K562 (cell line): ENCODE results near the gene MEF2B. TPM values are rescaled to one million over a fixed set of nuclear protein-coding genes. Genes with fewer than 3 reads are reported as not detected.
A peak's percentile ranks its signal among the peaks of the same experiment; 100 is the strongest.

Experiments
- ATF1 ChIP-seq, 2 experiments: fragments of 450-650 bp in 1 of 2; IDR thresholded peaks; 2 replicates each; pipeline ENCODE4 v1.6.1; 2016; ENCODE audit warnings: missing compliant biosample characterization in 1 of 2, missing genetic modification characterization in 1 of 2
- C11orf30 ChIP-seq: fragments of 450-650 bp; IDR thresholded peaks from 2 replicates; pipeline ENCODE4 v1.6.1; 2016; ENCODE audit warnings: low read depth, mild to moderate bottlenecking
- CBFB ChIP-seq: sonication (generic); formaldehyde crosslinking; IDR thresholded peaks from 2 replicates; pipeline ENCODE4 v1.4.0; 2020; ENCODE audit warnings: mild to moderate bottlenecking, missing genetic modification reagents
- CBX1 ChIP-seq: sonication (generic); IDR thresholded peaks from 2 replicates; pipeline ENCODE4 v1.6.1; 2016; ENCODE audit warnings: antibody characterized with exemption, low read depth, mild to moderate bottlenecking
- CREB1 ChIP-seq, 2 experiments: sonication (generic) in 1 of 2; formaldehyde crosslinking in 1 of 2; IDR thresholded peaks; 2 replicates each; pipeline versions ENCODE4 v1.6.1 to v1.8.0; 2012 to 2022; ENCODE audit warnings: inconsistent platforms in 1 of 2, mild to moderate bottlenecking in 1 of 2, missing genetic modification reagents in 1 of 2, moderate library complexity in 1 of 2
- GABPB2 ChIP-seq: fragments of 250-450 bp; sonication (Bioruptor Pico); conservative IDR thresholded peaks from 2 replicates; pipeline ENCODE4 v1.5.1; 2021; ENCODE audit warnings: mild to moderate bottlenecking
- GTF2A2 ChIP-seq: IDR thresholded peaks from 2 replicates; pipeline ENCODE4 v1.6.1; 2016; ENCODE audit warnings: mild to moderate bottlenecking, missing genetic modification characterization, missing compliant biosample characterization
- HEY1 ChIP-seq: fragments of 250-450 bp; sonication (Bioruptor Pico); IDR thresholded peaks from 2 replicates; pipeline ENCODE4 v1.5.0; 2020; ENCODE audit warnings: mild to moderate bottlenecking, moderate library complexity, borderline replicate concordance
- KDM2B ChIP-seq: fragments of 250-450 bp; sonication (Bioruptor Pico); IDR thresholded peaks from 2 replicates; pipeline ENCODE4 v1.8.0; 2021; ENCODE audit warnings: mild to moderate bottlenecking, moderate library complexity
- LCOR ChIP-seq: sonication (generic); formaldehyde crosslinking; IDR thresholded peaks from 2 replicates; pipeline ENCODE4 v1.8.0; 2022; ENCODE audit warnings: mild to moderate bottlenecking, missing genetic modification reagents
- NFATC3 ChIP-seq: fragments of 450-650 bp; IDR thresholded peaks from 2 replicates; pipeline ENCODE4 v1.6.1; 2017; ENCODE audit warnings: mild to moderate bottlenecking
- NFXL1 ChIP-seq: fragments of 450-650 bp; formaldehyde crosslinking; IDR thresholded peaks from 2 replicates; pipeline ENCODE4 v1.4.0; 2021; ENCODE audit warnings: mild to moderate bottlenecking
- POU5F1 ChIP-seq: fragments of 150-350 bp; IDR thresholded peaks from 2 replicates; pipeline ENCODE4 v1.6.1; 2014; ENCODE audit warnings: borderline replicate concordance, low read length, low read depth, mild to moderate bottlenecking; ENCODE audit not compliant: partially characterized antibody
- SREBF2 ChIP-seq: sonication (generic); formaldehyde crosslinking; IDR thresholded peaks from 2 replicates; pipeline ENCODE4 v1.4.0; 2020; ENCODE audit warnings: mild to moderate bottlenecking, missing genetic modification reagents
- TOE1 ChIP-seq, 2 experiments: fragments of 450-650 bp in 1 of 2; sonication (generic) in 1 of 2; formaldehyde crosslinking in 1 of 2; IDR thresholded peaks; 2 replicates each; pipeline versions ENCODE4 v1.7.1 to v1.8.0; 2016 to 2022; ENCODE audit warnings: borderline replicate concordance in 2 of 2, mild to moderate bottlenecking in 2 of 2, antibody characterized with exemption in 1 of 2, inconsistent platforms in 1 of 2, low read depth in 1 of 2, missing genetic modification reagents in 1 of 2, moderate library complexity in 1 of 2
- WHSC1 ChIP-seq: IDR thresholded peaks from one replicate; pipeline ENCODE4 v1.6.1; 2012; ENCODE audit warnings: low read length, control low read depth, inconsistent platforms
- XRCC5 ChIP-seq: fragments of 200-400 bp; formaldehyde crosslinking; IDR thresholded peaks from 2 replicates; pipeline ENCODE4 v1.6.1; 2017; ENCODE audit warnings: low read depth, mild to moderate bottlenecking, low read length
- ZFP36 ChIP-seq: fragments of 150-350 bp; IDR thresholded peaks from 2 replicates; pipeline ENCODE4 v1.6.1; 2018; ENCODE audit warnings: low read length, low read depth; ENCODE audit not compliant: partially characterized antibody
- ZNF143 ChIP-seq: sonication (generic); formaldehyde crosslinking; IDR thresholded peaks from 2 replicates; pipeline ENCODE4 v1.9.0; 2022; ENCODE audit warnings: mild to moderate bottlenecking, missing genetic modification reagents
- ZNF584 ChIP-seq: fragments of 200-800 bp; sonication (Bioruptor generic); IDR thresholded peaks from 2 replicates; pipeline ENCODE4 v1.6.1; 2016; ENCODE audit warnings: low read depth, mild to moderate bottlenecking, missing genetic modification characterization, missing compliant biosample characterization
- ZNF76 ChIP-seq: fragments of 250-450 bp; sonication (Bioruptor Pico); IDR thresholded peaks from 2 replicates; pipeline ENCODE4 v1.4.0; 2020; ENCODE audit warnings: mild to moderate bottlenecking, moderate library complexity, borderline replicate concordance
- ZNF764 ChIP-seq: fragments of 250-450 bp; sonication (Bioruptor Pico); IDR thresholded peaks from 2 replicates; pipeline ENCODE4 v1.4.0; 2020; ENCODE audit warnings: low read depth, mild to moderate bottlenecking, moderate library complexity
- polyA plus RNA-seq, 8 experiments: library from polyadenylated mRNA; depleted of rRNA in 4 of 8; stranded (reverse) in 5 of 8; unstranded in 3 of 8; fragments of >200 nt; fragmentation: Nextera tagmentation in 2 of 8; fragmentation: Illumina TruSeq in 1 of 8; extraction: Ambion mirVana in 2 of 8; extraction: Trizol in 1 of 8; gene quantifications; 2 replicates each; pipeline versions ENCODE4 v1.2.1 to v1.2.3, GENCODE V29; 2011 to 2014; ENCODE audit warnings: inconsistent platforms in 1 of 8, missing spikeins in 1 of 8
- total RNA-seq, 7 experiments: library from RNA; depleted of rRNA in 6 of 7; stranded (reverse); fragments of >200 nt in 6 of 7; fragmentation: Illumina TruSeq in 2 of 7; extraction: Trizol in 2 of 7; gene quantifications; 2 replicates each; pipeline versions ENCODE4 v1.2.1 to v1.2.3, GENCODE V29; 2011 to 2021; ENCODE audit warnings: low replicate concordance in 1 of 7
- TF ChIP-seq, protein P1 (sequence below): fragments of 450-650 bp; formaldehyde crosslinking; IDR thresholded peaks from 2 replicates; pipeline ENCODE4 v1.4.0; 2020; ENCODE audit warnings: mild to moderate bottlenecking, mixed read lengths
- TF ChIP-seq, protein P2 (sequence below): sonication (generic); formaldehyde crosslinking; IDR thresholded peaks from 2 replicates; pipeline ENCODE4 v1.5.0; 2020; ENCODE audit warnings: missing genetic modification reagents
- TF ChIP-seq, protein P3 (sequence below): fragments of 250-450 bp; sonication (Bioruptor Pico); IDR thresholded peaks from 2 replicates; pipeline ENCODE4 v1.5.0; 2020; ENCODE audit warnings: mild to moderate bottlenecking, borderline replicate concordance

The MEF2B gene
- total and polyA plus RNA-seq, 9 of the 15 experiments (the other 6 are each of a cell fraction or from before 2014, with no cell fraction given), result 0.14 to 1.9 (median 0.71) TPM; not detected in 3

DNA sequence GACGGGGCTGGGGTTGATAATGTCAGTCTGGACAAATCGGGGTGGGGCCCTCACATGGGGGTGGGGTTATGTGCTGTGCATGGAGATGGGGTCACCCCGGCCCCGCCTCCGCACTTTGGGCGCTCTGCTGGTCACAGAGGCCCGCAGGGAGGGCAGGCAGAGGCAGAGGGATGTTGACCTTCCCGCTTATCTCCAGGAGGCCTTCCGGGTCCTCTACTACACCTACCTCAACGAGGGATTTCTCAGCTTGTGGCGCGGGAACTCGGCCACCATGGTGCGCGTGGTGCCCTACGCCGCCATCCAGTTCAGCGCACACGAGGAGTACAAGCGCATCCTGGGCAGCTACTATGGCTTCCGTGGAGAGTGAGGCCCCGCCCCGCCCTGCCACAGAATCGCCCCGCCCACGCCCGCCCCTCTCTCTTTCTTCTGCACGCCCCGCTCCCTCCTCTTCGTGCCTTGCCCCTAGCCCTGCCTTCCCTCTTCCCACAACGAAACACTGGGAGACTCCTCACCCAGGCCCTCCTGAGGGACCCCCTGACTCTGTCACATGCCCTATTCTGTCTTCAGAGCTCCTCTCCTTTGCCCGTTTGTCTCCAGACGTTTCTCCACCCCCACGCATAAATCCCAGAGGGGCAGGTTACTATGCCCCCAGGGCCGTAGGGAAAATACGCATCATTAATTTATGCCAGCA lies 64.6 kb downstream of the MEF2B start (continued):
- TF ChIP-seq CREB1 (IDR thresholded peaks at IDR 0.05) (no peak), CREB1 (CRISPR knock-in tag; IDR thresholded peaks at IDR 0.05) (peak; percentile 52; the same call in 1 of the 2 replicates), C11orf30 (no peak), POU5F1 (no peak), CBX1 (no peak), ZNF764 (CRISPR knock-in tag) (no peak), ZNF584 (CRISPR knock-in tag) (no peak), LCOR (CRISPR knock-in tag) (0 out of 2 replicates have a peak, but pooled peaks have one; percentile 57), CBFB (CRISPR knock-in tag) (no peak), GABPB2 (no peak), TOE1 (IDR thresholded peaks at IDR 0.05; ENCODE audit: borderline replicate concordance) (peak; percentile 37; the same call in 1 of the 2 replicates), TOE1 (CRISPR knock-in tag; IDR thresholded peaks at IDR 0.05; ENCODE audit: borderline replicate concordance, low read depth) (no peak), NFXL1 (no peak), HEY1 (CRISPR knock-in tag) (no peak), XRCC5 (no peak), ATF1 (CRISPR knock-in tag; IDR thresholded peaks at IDR 0.05) (no peak), ATF1 (tag; IDR thresholded peaks at IDR 0.05) (no peak), NFATC3 (no peak), KDM2B (no peak), SREBF2 (no peak), ZFP36 (no peak), ZNF143 (CRISPR knock-in tag) (no peak), GTF2A2 (no peak), WHSC1 (no peak), ZNF76 (CRISPR knock-in tag) (no peak)
- TF ChIP-seq, protein P1, sequence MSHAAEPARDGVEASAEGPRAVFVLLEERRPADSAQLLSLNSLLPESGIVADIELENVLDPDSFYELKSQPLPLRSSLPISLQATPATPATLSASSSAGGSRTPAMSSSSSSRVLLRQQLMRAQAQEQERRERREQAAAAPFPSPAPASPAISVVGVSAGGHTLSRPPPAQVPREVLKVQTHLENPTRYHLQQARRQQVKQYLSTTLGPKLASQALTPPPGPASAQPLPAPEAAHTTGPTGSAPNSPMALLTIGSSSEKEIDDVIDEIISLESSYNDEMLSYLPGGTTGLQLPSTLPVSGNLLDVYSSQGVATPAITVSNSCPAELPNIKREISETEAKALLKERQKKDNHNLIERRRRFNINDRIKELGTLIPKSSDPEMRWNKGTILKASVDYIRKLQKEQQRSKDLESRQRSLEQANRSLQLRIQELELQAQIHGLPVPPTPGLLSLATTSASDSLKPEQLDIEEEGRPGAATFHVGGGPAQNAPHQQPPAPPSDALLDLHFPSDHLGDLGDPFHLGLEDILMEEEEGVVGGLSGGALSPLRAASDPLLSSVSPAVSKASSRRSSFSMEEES, result no peak
- TF ChIP-seq, protein P2, sequence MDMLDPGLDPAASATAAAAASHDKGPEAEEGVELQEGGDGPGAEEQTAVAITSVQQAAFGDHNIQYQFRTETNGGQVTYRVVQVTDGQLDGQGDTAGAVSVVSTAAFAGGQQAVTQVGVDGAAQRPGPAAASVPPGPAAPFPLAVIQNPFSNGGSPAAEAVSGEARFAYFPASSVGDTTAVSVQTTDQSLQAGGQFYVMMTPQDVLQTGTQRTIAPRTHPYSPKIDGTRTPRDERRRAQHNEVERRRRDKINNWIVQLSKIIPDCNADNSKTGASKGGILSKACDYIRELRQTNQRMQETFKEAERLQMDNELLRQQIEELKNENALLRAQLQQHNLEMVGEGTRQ (CRISPR knock-in tag), result no peak
- TF ChIP-seq, protein P3, sequence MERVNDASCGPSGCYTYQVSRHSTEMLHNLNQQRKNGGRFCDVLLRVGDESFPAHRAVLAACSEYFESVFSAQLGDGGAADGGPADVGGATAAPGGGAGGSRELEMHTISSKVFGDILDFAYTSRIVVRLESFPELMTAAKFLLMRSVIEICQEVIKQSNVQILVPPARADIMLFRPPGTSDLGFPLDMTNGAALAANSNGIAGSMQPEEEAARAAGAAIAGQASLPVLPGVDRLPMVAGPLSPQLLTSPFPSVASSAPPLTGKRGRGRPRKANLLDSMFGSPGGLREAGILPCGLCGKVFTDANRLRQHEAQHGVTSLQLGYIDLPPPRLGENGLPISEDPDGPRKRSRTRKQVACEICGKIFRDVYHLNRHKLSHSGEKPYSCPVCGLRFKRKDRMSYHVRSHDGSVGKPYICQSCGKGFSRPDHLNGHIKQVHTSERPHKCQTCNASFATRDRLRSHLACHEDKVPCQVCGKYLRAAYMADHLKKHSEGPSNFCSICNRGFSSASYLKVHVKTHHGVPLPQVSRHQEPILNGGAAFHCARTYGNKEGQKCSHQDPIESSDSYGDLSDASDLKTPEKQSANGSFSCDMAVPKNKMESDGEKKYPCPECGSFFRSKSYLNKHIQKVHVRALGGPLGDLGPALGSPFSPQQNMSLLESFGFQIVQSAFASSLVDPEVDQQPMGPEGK (CRISPR knock-in tag), result no peak
